HepG2 (cell line): ENCODE measurements around the gene ATP10D. TPM values are rescaled to one million over a fixed set of nuclear protein-coding genes. Genes with fewer than 3 reads are reported as not detected.
"Not testable (repeated sequence)": the region's sequence is repeated elsewhere in the genome, so short reads cannot be mapped to it uniquely, and the experiment has no call there.

Experiments used
- ATAC-seq: fragments of 200-7000 bp; cut with Tn5 transposase; 3 replicates; pipeline ENCODE4 v1.9.1; 2020; ENCODE audit warnings: mild to moderate bottlenecking, moderate library complexity
- BruUV-seq: library from RNA; stranded (reverse); fragments of 400-500 nt; replicated peaks from 2 replicates; lab custom pipeline; 2021; lab: Mats Ljungman, UMichigan
- CTCF ChIA-PET: fragments of 300-600 bp; formaldehyde crosslinking; extraction: SDS; loops from one replicate; lab custom pipeline; 2021; ENCODE audit warnings: low total read pairs, inconsistent platforms, low intra/inter-chr PET ratio; lab: Yijun Ruan, JAX
- POLR2A ChIA-PET: fragments of 350-600 bp; sonication (Branson Sonifier 250); formaldehyde crosslinking; loops from one replicate; lab custom pipeline; 2020; ENCODE audit warnings: antibody characterized with exemption, inconsistent platforms; lab: Yijun Ruan, JAX
- DNase-seq: peaks from one replicate; pipeline ENCODE4 v3.0.0-alpha.2; 2015; ENCODE audit warnings: low spot score
- FAIRE-seq: peaks from 3 replicates; lab custom pipeline; 2011; peaks lifted over from hg19 to GRCh38; lab: Jason Lieb, UNC
- H2AFZ ChIP-seq: one replicate; pipeline ENCODE4 v1.6.1; 2011; ENCODE audit warnings: low read length, inconsistent platforms
- H3K27ac ChIP-seq: fragments of 300-600 bp; 3 replicates; pipeline ENCODE4 v1.8.0; 2011; ENCODE audit warnings: mixed run types, mild to moderate bottlenecking, mixed read lengths, low read length, inconsistent platforms; ENCODE audit not compliant: insufficient read depth; ENCODE audit errors: extremely low read length
- H3K27me3 ChIP-seq, 2 experiments: fragments of 200-600 bp in 1 of 2; 2 replicates in 1 of 2; 3 replicates in 1 of 2; pipeline versions ENCODE4 v1.6.0 to v1.8.0; 2011; ENCODE audit warnings: low read length in 2 of 2, mild to moderate bottlenecking in 2 of 2, moderate library complexity in 2 of 2, inconsistent platforms in 1 of 2; ENCODE audit not compliant: insufficient read depth in 2 of 2, control insufficient read depth in 1 of 2
- H3K36me3 ChIP-seq, 2 experiments: fragments of 200-600 bp in 1 of 2; replicated peaks in 1 of 2; 2 replicates in 1 of 2; 3 replicates in 1 of 2; pipeline versions ENCODE4 v1.5.1 to v1.8.0; 2011; ENCODE audit warnings: low read length in 2 of 2, inconsistent platforms in 1 of 2; ENCODE audit not compliant: insufficient read depth in 2 of 2, control insufficient read depth in 1 of 2
- H3K4me1 ChIP-seq: 2 replicates; pipeline ENCODE4 v1.5.1; 2012; ENCODE audit warnings: low read length, inconsistent platforms; ENCODE audit not compliant: insufficient read depth
- H3K4me2 ChIP-seq: 2 replicates; pipeline ENCODE4 v1.6.0; 2011; ENCODE audit warnings: low read depth, low read length, inconsistent platforms
- H3K4me3 ChIP-seq, 3 experiments: fragments of 200-600 bp in 1 of 3; sonication (generic), shearing (Covaris generic) in 1 of 3; replicated peaks in 1 of 3; 2 replicates each; pipeline ENCODE4 v1.5.1; 2011 to 2016; ENCODE audit warnings: low read length in 3 of 3, inconsistent platforms in 2 of 3, low read depth in 2 of 3, mild to moderate bottlenecking in 2 of 3, control low read depth in 1 of 3, mixed read lengths in 1 of 3; ENCODE audit not compliant: insufficient read depth in 1 of 3
- H3K79me2 ChIP-seq: one replicate; pipeline ENCODE4 v1.6.1; 2011; ENCODE audit warnings: low read length, inconsistent platforms; ENCODE audit not compliant: insufficient read depth
- H3K9ac ChIP-seq: 2 replicates; pipeline ENCODE4 v1.6.0; 2011; ENCODE audit warnings: mild to moderate bottlenecking, low read depth, low read length, inconsistent platforms; ENCODE audit not compliant: insufficient read depth
- H3K9me3 ChIP-seq: 2 replicates; pipeline ENCODE4 v1.5.1; 2012; ENCODE audit warnings: mild to moderate bottlenecking, low read length
- H4K20me1 ChIP-seq: 2 replicates; pipeline ENCODE4 v1.6.0; 2011; ENCODE audit warnings: inconsistent platforms, mild to moderate bottlenecking, low read length, moderate library complexity; ENCODE audit not compliant: insufficient read depth
- CCDC6 ChIP-seq: sonication (generic); formaldehyde crosslinking; IDR thresholded peaks from 2 replicates; pipeline ENCODE4 v1.8.1; 2022; ENCODE audit warnings: mild to moderate bottlenecking, missing genetic modification reagents, moderate library complexity
- MEF2D ChIP-seq: sonication (generic); formaldehyde crosslinking; IDR thresholded peaks from 2 replicates; pipeline ENCODE4 v1.5.1; 2020; ENCODE audit warnings: mild to moderate bottlenecking, missing genetic modification reagents
- NAIF1 ChIP-seq: sonication (generic); formaldehyde crosslinking; IDR thresholded peaks from 2 replicates; pipeline ENCODE4 v1.5.0; 2020; ENCODE audit warnings: mild to moderate bottlenecking, missing genetic modification reagents, borderline replicate concordance
- TCF12 ChIP-seq, 2 experiments: fragments of 450-650 bp in 1 of 2; sonication (generic) in 1 of 2; formaldehyde crosslinking in 1 of 2; IDR thresholded peaks; 2 replicates each; pipeline versions ENCODE4 v1.6.1 to v1.8.0; 2017 to 2022; ENCODE audit warnings: antibody characterized with exemption in 1 of 2, mild to moderate bottlenecking in 1 of 2, missing genetic modification reagents in 1 of 2, moderate library complexity in 1 of 2
- TRAFD1 ChIP-seq: sonication (generic); formaldehyde crosslinking; IDR thresholded peaks from 2 replicates; pipeline ENCODE4 v1.5.1; 2020; ENCODE audit warnings: missing genetic modification reagents, mild to moderate bottlenecking, borderline replicate concordance
- ZBTB26 ChIP-seq: IDR thresholded peaks from 2 replicates; pipeline ENCODE4 v1.6.1; 2016; ENCODE audit warnings: missing compliant biosample characterization, missing genetic modification reagents, borderline replicate concordance
- ZFP36 ChIP-seq: fragments of 150-350 bp; IDR thresholded peaks from 2 replicates; pipeline ENCODE4 v1.6.1; 2018; ENCODE audit warnings: borderline replicate concordance, low read length, low read depth; ENCODE audit not compliant: partially characterized antibody
- ZNF770 ChIP-seq: sonication (generic); formaldehyde crosslinking; IDR thresholded peaks from 2 replicates; pipeline ENCODE4 v1.5.0; 2020; ENCODE audit warnings: mild to moderate bottlenecking, missing genetic modification reagents
- ZNF788 ChIP-seq: sonication (generic); formaldehyde crosslinking; IDR thresholded peaks from 2 replicates; pipeline ENCODE4 v1.5.0; 2020; ENCODE audit warnings: mild to moderate bottlenecking, missing genetic modification reagents, borderline replicate concordance
- ZSCAN25 ChIP-seq: sonication (generic); formaldehyde crosslinking; IDR thresholded peaks from 2 replicates; pipeline ENCODE4 v1.8.0; 2022; ENCODE audit warnings: mild to moderate bottlenecking, missing genetic modification reagents
- WGBS: methylation state at CpG from one replicate; pipeline ENCODE4 v1.1.6; 2017; ENCODE audit warnings: low lambda C conversion rate; 5-methylcytosine and 5-hydroxymethylcytosine counted together
- in situ Hi-C: cut with HindIII; loops from 2 replicates; pipeline ENCODE4 v1.10.0; 2017; ENCODE audit warnings: low pct_unique_long_range_greater_than_20kb; ENCODE audit not compliant: extremely low pct_ligation_motif_present
- intact Hi-C: fragments of 100-400 bp; cut with micrococcal nuclease; formaldehyde crosslinking; loops from one replicate; pipeline ENCODE4 v1.10.0; 2022; ENCODE audit not compliant: unreplicated experiment
- polyA plus RNA-seq, 8 experiments: library from polyadenylated mRNA; depleted of rRNA in 3 of 8; stranded (reverse) in 7 of 8; unstranded in 1 of 8; fragments of >200 nt; fragmentation: Illumina TruSeq in 4 of 8; extraction: Trizol in 4 of 8; gene quantifications; 2 replicates each; pipeline versions ENCODE4 v1.2.1 to v1.2.3, GENCODE V29; 2011 to 2016; ENCODE audit warnings: low read depth in 4 of 8, missing spikeins in 1 of 8, mixed read lengths in 1 of 8; ENCODE audit not compliant: insufficient read depth in 1 of 8
- total RNA-seq, 5 experiments: library from RNA; depleted of rRNA; stranded (reverse); fragments of >200 nt; fragmentation: Illumina TruSeq; extraction: Trizol; gene quantifications; 2 replicates each; pipeline ENCODE4 v1.2.3, GENCODE V29; 2016; ENCODE audit warnings: low read depth in 1 of 5

The ATP10D gene
- total and polyA plus RNA-seq, 2 of the 13 experiments (the other 11 are each of a cell fraction or from before 2014, with no cell fraction given) = 2.2 to 9.8 TPM

GRCh38 chr4:47542640-47543039 is 57.6 kb downstream of the ATP10D start:
- CTCF ChIA-PET, H3K4me2 ChIP-seq, H3K27ac ChIP-seq, POLR2A ChIA-PET, H3K4me3 ChIP-seq, BruUV-seq, H3K9me3 ChIP-seq, intact Hi-C loops, H3K36me3 ChIP-seq, in situ Hi-C loops, ATAC-seq, H3K27me3 ChIP-seq, H3K9ac ChIP-seq, DNase-seq, H3K79me2 ChIP-seq, H2AFZ ChIP-seq, H3K4me1 ChIP-seq, H4K20me1 ChIP-seq, FAIRE-seq: not testable (repeated sequence)
- 60% methylated on average over 5 of the region's 5 CpGs for WGBS

GRCh38 chr4:47543331-47543730 is 58.3 kb downstream of the ATP10D start:
- DNase-seq (no peak), ATAC-seq (no peak), FAIRE-seq (no peak)
- H3K36me3 ChIP-seq = no peaks in the 10 kb centered on the region
- H3K9ac ChIP-seq = no peak overlapping the region
- H4K20me1 ChIP-seq = no peaks in the 10 kb centered on the region
- no peaks in the 10 kb centered on the region for H3K79me2 ChIP-seq
- H3K27ac ChIP-seq = no peak overlapping the region
- in situ Hi-C loops (no loop called here), intact Hi-C loops (no loop called here)
- H3K4me3 ChIP-seq = no peak overlapping the region
- no peak overlapping the region for H3K4me2 ChIP-seq
- no peaks in the 10 kb centered on the region for H3K9me3 ChIP-seq
- ChIA-PET CTCF (no interaction called here), POLR2A (no interaction called here)
- no peaks in the 10 kb centered on the region for H3K4me1 ChIP-seq
- H2AFZ ChIP-seq = no peak overlapping the region
- no peaks in the 10 kb centered on the region for H3K27me3 ChIP-seq
- BruUV-seq = no TSS peak
- WGBS = 0% methylated on average over 2 of the region's 2 CpGs
- TF ChIP-seq TCF12 (IDR thresholded peaks at IDR 0.05) = no peak
- no peak for TF ChIP-seq TCF12 (CRISPR knock-in tag; IDR thresholded peaks at IDR 0.05)
- TF ChIP-seq ZFP36 = no peak
- no peak for TF ChIP-seq ZBTB26 (CRISPR knock-in tag)
- TF ChIP-seq ZNF770 (CRISPR knock-in tag) = no peak
- no peak for TF ChIP-seq TRAFD1
- TF ChIP-seq NAIF1 = no peak
- TF ChIP-seq CCDC6 (CRISPR knock-in tag) = no peak
- TF ChIP-seq ZNF788 = no peak
- TF ChIP-seq MEF2D (CRISPR knock-in tag) = no peak
- no peak for TF ChIP-seq ZSCAN25 (CRISPR knock-in tag)
